Liver (tissue), 9 donors: ENCODE data around the gene BUD13. TPM values are rescaled to one million over a fixed set of nuclear protein-coding genes. Genes with fewer than 3 reads are reported as not detected.

Experiments
- DNase-seq: peaks from one replicate; pipeline ENCODE4 v3.0.0-alpha.2; 2017; ENCODE audit warnings: low spot score
- H3K27ac ChIP-seq, 2 donors: one replicate each; pipeline ENCODE4 v1.7.0; 2013; ENCODE audit warnings: inconsistent platforms in 2 of 2, low read length in 2 of 2, control low read depth in 1 of 2, low read depth in 1 of 2, mild to moderate bottlenecking in 1 of 2
- H3K27me3 ChIP-seq, 4 donors: one replicate each; pipeline versions ENCODE4 v1.6.1 to v1.7.0; 2013; ENCODE audit warnings: low read length in 3 of 4, inconsistent platforms in 1 of 4, mild to moderate bottlenecking in 1 of 4, moderate library complexity in 1 of 4; ENCODE audit not compliant: control insufficient read depth in 4 of 4, insufficient read depth in 4 of 4
- H3K36me3 ChIP-seq, 4 donors: one replicate each; pipeline versions ENCODE4 v1.6.1 to v1.7.0; 2013; ENCODE audit warnings: low read length in 3 of 4, mild to moderate bottlenecking in 3 of 4, low read depth in 1 of 4, moderate library complexity in 1 of 4; ENCODE audit not compliant: control insufficient read depth in 4 of 4, insufficient read depth in 3 of 4
- H3K4me1 ChIP-seq, 4 donors: one replicate each; pipeline versions ENCODE4 v1.6.1 to v1.7.0; 2013; ENCODE audit warnings: low read length in 3 of 4, mild to moderate bottlenecking in 3 of 4, moderate library complexity in 1 of 4; ENCODE audit not compliant: control insufficient read depth in 4 of 4, insufficient read depth in 4 of 4
- H3K4me3 ChIP-seq, 3 donors: one replicate each; pipeline versions ENCODE4 v1.6.1 to v1.7.0; 2013; ENCODE audit warnings: low read length in 3 of 3, control low read depth in 1 of 3, low read depth in 1 of 3, mild to moderate bottlenecking in 1 of 3
- H3K9ac ChIP-seq, 2 donors: one replicate each; pipeline ENCODE4 v1.7.0; 2013; ENCODE audit warnings: low read length in 2 of 2, mild to moderate bottlenecking in 2 of 2, moderate library complexity in 2 of 2, control low read depth in 1 of 2, low read depth in 1 of 2
- H3K9me3 ChIP-seq, 4 donors: one replicate each; pipeline versions ENCODE4 v1.6.1 to v1.7.0; 2013; ENCODE audit warnings: low read length in 3 of 4; ENCODE audit not compliant: control insufficient read depth in 4 of 4
- ATF3 ChIP-seq: IDR thresholded peaks from 2 replicates; pipeline ENCODE4 v1.6.1; 2016; ENCODE audit warnings: antibody characterized with exemption
- CTCF ChIP-seq: fragments of 150-350 bp; IDR thresholded peaks from 2 replicates; pipeline ENCODE4 v1.5.1; 2017; ENCODE audit warnings: improper control_type of control experiment, low read depth, low read length; ENCODE audit not compliant: missing input control
- EGR1 ChIP-seq, 2 donors: IDR thresholded peaks; 2 replicates each; pipeline ENCODE4 v1.6.1; 2016 to 2018; ENCODE audit warnings: antibody characterized with exemption in 2 of 2, low read depth in 2 of 2
- FOXA2 ChIP-seq: IDR thresholded peaks from 2 replicates; pipeline ENCODE4 v1.6.1; 2016; ENCODE audit warnings: antibody characterized with exemption
- GABPA ChIP-seq, 2 donors: IDR thresholded peaks in 1 of 2; conservative IDR thresholded peaks in 1 of 2; 2 replicates each; pipeline ENCODE4 v1.6.1; 2016; ENCODE audit warnings: antibody characterized with exemption in 2 of 2, mild to moderate bottlenecking in 1 of 2, moderate library complexity in 1 of 2
- JUND ChIP-seq, 2 donors: IDR thresholded peaks; 2 replicates each; pipeline ENCODE4 v1.6.1; 2016; ENCODE audit warnings: antibody characterized with exemption in 2 of 2
- REST ChIP-seq: IDR thresholded peaks from 2 replicates; pipeline ENCODE4 v1.6.1; 2016; ENCODE audit warnings: antibody characterized with exemption, mild to moderate bottlenecking
- RXRA ChIP-seq, 2 donors: IDR thresholded peaks; 2 replicates each; pipeline ENCODE4 v1.6.1; 2017 to 2018; ENCODE audit warnings: antibody characterized with exemption in 2 of 2, mild to moderate bottlenecking in 1 of 2
- TAF1 ChIP-seq: conservative IDR thresholded peaks from 2 replicates; pipeline ENCODE4 v1.6.1; 2016; ENCODE audit warnings: antibody characterized with exemption, mild to moderate bottlenecking
- YY1 ChIP-seq: IDR thresholded peaks from 2 replicates; pipeline ENCODE4 v1.6.1; 2016; ENCODE audit warnings: antibody characterized with exemption, mild to moderate bottlenecking
- ZBTB33 ChIP-seq: IDR thresholded peaks from 2 replicates; pipeline ENCODE4 v1.6.1; 2016; ENCODE audit warnings: antibody characterized with exemption
- WGBS: extraction: QIAGEN DNeasy Blood & Tissue Kit; methylation state at CpG from one replicate; pipeline ENCODE4 v1.1.7; 2013; 5-methylcytosine and 5-hydroxymethylcytosine counted together
- polyA plus RNA-seq, 2 donors: library from polyadenylated mRNA; stranded (reverse) in 1 of 2; unstranded in 1 of 2; fragments of 200-250 nt in 1 of 2; fragments of >200 nt in 1 of 2; fragmentation: Nextera tagmentation in 1 of 2; extraction: Ambion mirVana in 1 of 2; gene quantifications; one replicate each; pipeline versions ENCODE4 v1.2.1 to v1.2.3, GENCODE V29; 2013 to 2015
- total RNA-seq, 2 donors: library from RNA; depleted of rRNA; stranded (reverse); fragments of >200 nt; gene quantifications; one replicate each; pipeline ENCODE4 v1.2.3, GENCODE V29; 2014
- donor health status: healthy.
- donor health status: healthy.
- donor health status: healthy.
- donor health status: healthy.
- donor health status: healthy.

BUD13 gene
- total and polyA plus RNA-seq, 4 donors, result 3.9 to 7.4 (median 5.1) TPM

- no peak for TF ChIP-seq CTCF
- no peak for TF ChIP-seq JUND (IDR thresholded peaks at IDR 0.05)
- TF ChIP-seq GABPA (IDR thresholded peaks at IDR 0.05 in 1 of 2, conservative IDR thresholded peaks at IDR 0.05 in 1 of 2), result no peak
Observed at GRCh38 chr11:116775975-116776374, 3.2 kb upstream of the BUD13 start (continued).

- Histone ChIP-seq H3K4me1 (peaks cover 11 to 32% (median 22%) of the 10 kb centered on the region in 4 donors), H3K9me3 (no peaks in the 10 kb centered on the region), H3K9ac (no peak overlapping the region), H3K36me3 (peaks cover 3 to 33% (median 24%) of the 10 kb centered on the region in 4 donors), H3K27me3 (no peaks in the 10 kb centered on the region), H3K4me3 (no peak overlapping the region), H3K27ac (no peak overlapping the region)
- DNase-seq, result no peak
- no peak for TF ChIP-seq GABPA (IDR thresholded peaks at IDR 0.05 in 1 of 2, conservative IDR thresholded peaks at IDR 0.05 in 1 of 2)
- TF ChIP-seq YY1, result no peak
- TF ChIP-seq REST, result no peak
- no peak for TF ChIP-seq EGR1 (IDR thresholded peaks at IDR 0.05; ENCODE audit: low read depth in 2 of 2)
- TF ChIP-seq RXRA (IDR thresholded peaks at IDR 0.05), result no peak
- TF ChIP-seq ZBTB33, result no peak
- TF ChIP-seq ATF3, result no peak
- TF ChIP-seq FOXA2, result no peak
- TF ChIP-seq TAF1, result no peak
- WGBS, result 84% methylated on average over 5 of the region's 5 CpGs
Observed at GRCh38 chr11:116774661-116775060, 1.9 kb upstream of the BUD13 start.
